ENCODE results near the gene CDS2.

CDS2 gene

DNA sequence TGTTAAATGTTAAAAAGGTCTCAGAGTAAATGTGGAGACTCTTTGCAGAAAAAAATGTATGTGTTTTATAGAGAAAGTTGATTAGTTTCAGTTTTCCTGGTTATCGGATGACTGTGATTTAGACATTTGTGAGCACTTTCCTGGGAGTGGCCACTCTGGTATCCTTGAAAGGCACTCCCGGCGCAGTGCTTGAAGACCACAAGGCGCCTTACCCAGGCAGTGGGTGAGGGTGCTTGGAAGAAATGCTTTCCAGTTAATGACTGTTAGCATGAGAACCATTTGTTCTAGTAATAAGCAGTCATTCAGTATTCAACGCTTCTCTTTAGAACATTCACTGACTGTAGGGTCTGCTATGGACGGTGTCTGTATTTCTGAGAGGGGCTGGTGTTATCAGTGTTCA is 7.2 kb downstream of the CDS2 start:
- peaks cover 85% of the 10 kb centered on the region for H3K79me2 ChIP-seq (ENCODE audit: insufficient read depth, low read length)
- TF ChIP-seq, protein P1, sequence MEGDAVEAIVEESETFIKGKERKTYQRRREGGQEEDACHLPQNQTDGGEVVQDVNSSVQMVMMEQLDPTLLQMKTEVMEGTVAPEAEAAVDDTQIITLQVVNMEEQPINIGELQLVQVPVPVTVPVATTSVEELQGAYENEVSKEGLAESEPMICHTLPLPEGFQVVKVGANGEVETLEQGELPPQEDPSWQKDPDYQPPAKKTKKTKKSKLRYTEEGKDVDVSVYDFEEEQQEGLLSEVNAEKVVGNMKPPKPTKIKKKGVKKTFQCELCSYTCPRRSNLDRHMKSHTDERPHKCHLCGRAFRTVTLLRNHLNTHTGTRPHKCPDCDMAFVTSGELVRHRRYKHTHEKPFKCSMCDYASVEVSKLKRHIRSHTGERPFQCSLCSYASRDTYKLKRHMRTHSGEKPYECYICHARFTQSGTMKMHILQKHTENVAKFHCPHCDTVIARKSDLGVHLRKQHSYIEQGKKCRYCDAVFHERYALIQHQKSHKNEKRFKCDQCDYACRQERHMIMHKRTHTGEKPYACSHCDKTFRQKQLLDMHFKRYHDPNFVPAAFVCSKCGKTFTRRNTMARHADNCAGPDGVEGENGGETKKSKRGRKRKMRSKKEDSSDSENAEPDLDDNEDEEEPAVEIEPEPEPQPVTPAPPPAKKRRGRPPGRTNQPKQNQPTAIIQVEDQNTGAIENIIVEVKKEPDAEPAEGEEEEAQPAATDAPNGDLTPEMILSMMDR (IDR thresholded peaks at IDR 0.05; ENCODE audit: insufficient read depth, low read length, poor library complexity, severe bottlenecking): no peak
- TF ChIP-seq EZH2phosphoT487 (conservative IDR thresholded peaks at IDR 0.05; ENCODE audit: low read length): no peak
- no peak overlapping the region for H3K4me2 ChIP-seq (ENCODE audit: low read depth, low read length, poor library complexity, severe bottlenecking)
- H2AFZ ChIP-seq (ENCODE audit: low read depth, low read length, severe bottlenecking): no peak overlapping the region
- no peaks in the 10 kb centered on the region for H3K36me3 ChIP-seq (ENCODE audit: low read length)
- no peak overlapping the region for H3K27ac ChIP-seq (ENCODE audit: low read depth, low read length)
- no peaks in the 10 kb centered on the region for H4K20me1 ChIP-seq (ENCODE audit: low read depth, low read length)
- H3K27me3 ChIP-seq (ENCODE audit: low read length): no peaks in the 10 kb centered on the region
- no peaks in the 10 kb centered on the region for H3K9me3 ChIP-seq (ENCODE audit: insufficient read depth, low read length)
- H3K9me2 ChIP-seq (replicated peaks; ENCODE audit: insufficient read depth, low read length): no peaks in the 10 kb centered on the region
- no peak overlapping the region for H3K9ac ChIP-seq (ENCODE audit: low read length)
- no peaks in the 10 kb centered on the region for H3F3A ChIP-seq (ENCODE audit: insufficient read depth)
- H3K4me3 ChIP-seq (ENCODE audit: insufficient read depth, low read length, poor library complexity, severe bottlenecking): no peak overlapping the region

DNA sequence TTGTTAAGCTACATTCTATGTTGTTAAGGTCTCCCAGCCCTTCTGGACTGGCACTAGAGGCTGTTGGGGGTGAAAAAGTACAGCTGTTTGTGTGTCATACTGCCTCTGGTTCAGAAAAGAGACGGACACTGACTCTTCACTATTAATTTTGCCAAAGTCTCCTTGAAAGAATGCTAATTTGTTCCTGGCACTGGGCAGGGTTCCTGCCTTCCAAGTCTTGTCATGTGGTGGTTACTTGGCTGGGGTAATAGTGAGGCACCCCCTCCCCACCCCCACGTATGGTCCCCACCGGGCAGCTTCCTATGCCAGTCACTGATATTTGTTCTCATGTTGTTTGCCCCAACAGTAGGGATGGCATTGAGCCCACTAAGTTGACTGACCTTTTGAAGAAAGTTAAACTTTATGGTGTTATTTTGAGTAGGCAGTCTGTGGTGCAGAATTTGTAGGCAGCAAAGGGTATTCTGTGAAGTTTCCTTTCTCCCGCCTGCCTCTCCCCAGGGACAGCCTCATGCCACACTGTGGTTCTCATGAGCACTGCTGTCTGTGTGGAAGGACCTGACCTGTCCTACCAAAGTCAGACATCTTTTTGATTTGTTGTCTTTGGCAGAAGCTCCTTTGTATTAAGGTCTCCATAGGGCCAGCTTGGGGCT is 8.7 kb downstream of the CDS2 start:
- Histone ChIP-seq H3K36me3 (ENCODE audit: low read length) (no peaks in the 10 kb centered on the region), H3K9me3 (ENCODE audit: insufficient read depth, low read length) (no peaks in the 10 kb centered on the region), H3F3A (ENCODE audit: insufficient read depth) (no peaks in the 10 kb centered on the region), H3K27me3 (ENCODE audit: low read length) (no peaks in the 10 kb centered on the region), H3K27ac (ENCODE audit: low read depth, low read length) (no peak overlapping the region), H3K9ac (ENCODE audit: low read length) (no peak overlapping the region), H3K4me2 (ENCODE audit: low read depth, low read length, poor library complexity, severe bottlenecking) (no peak overlapping the region), H3K79me2 (ENCODE audit: insufficient read depth, low read length) (peaks cover 86% of the 10 kb centered on the region), H3K9me2 (replicated peaks; ENCODE audit: insufficient read depth, low read length) (no peaks in the 10 kb centered on the region), H2AFZ (ENCODE audit: low read depth, low read length, severe bottlenecking) (no peak overlapping the region), H3K4me3 (ENCODE audit: insufficient read depth, low read length, poor library complexity, severe bottlenecking) (no peak overlapping the region), H4K20me1 (ENCODE audit: low read depth, low read length) (peaks cover 6% of the 10 kb centered on the region; the same call in 1 of the 2 replicates)
- no peak for TF ChIP-seq EZH2phosphoT487 (conservative IDR thresholded peaks at IDR 0.05; ENCODE audit: low read length)
- TF ChIP-seq, protein P1 (IDR thresholded peaks at IDR 0.05; ENCODE audit: insufficient read depth, low read length, poor library complexity, severe bottlenecking): no peak

DNA sequence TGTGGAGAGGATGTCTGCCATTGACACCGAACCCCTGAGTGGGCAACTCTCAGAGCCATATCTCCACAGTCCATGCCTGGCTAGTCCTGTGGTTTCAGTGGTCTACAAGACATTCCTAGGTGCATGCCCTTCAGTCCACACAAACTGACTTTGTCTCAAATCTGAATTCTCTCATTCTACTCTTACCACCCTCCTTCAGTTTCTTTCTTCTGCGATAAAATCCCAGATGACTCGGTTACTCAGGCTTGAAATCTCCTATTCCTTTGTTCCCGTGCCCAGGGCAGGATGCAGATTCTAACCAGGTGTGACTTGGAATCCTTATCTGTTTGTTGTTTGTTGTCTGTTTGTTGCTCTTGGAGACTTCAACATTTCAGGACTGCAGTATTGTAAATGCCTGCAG is 9.3 kb downstream of the CDS2 start:
- no peaks in the 10 kb centered on the region for H3K9me2 ChIP-seq (replicated peaks; ENCODE audit: insufficient read depth, low read length)
- H3K27ac ChIP-seq (ENCODE audit: low read depth, low read length): no peak overlapping the region
- no peaks in the 10 kb centered on the region for H3K27me3 ChIP-seq (ENCODE audit: low read length)
- no peaks in the 10 kb centered on the region for H3K36me3 ChIP-seq (ENCODE audit: low read length)
- no peak overlapping the region for H3K9ac ChIP-seq (ENCODE audit: low read length)
- H2AFZ ChIP-seq (ENCODE audit: low read depth, low read length, severe bottlenecking): no peak overlapping the region
- H3K4me2 ChIP-seq (ENCODE audit: low read depth, low read length, poor library complexity, severe bottlenecking): no peak overlapping the region
- no peak overlapping the region for H3K4me3 ChIP-seq (ENCODE audit: insufficient read depth, low read length, poor library complexity, severe bottlenecking)
- H4K20me1 ChIP-seq (ENCODE audit: low read depth, low read length): peaks cover 6% of the 10 kb centered on the region; the same call in 1 of the 2 replicates
- no peak for TF ChIP-seq EZH2phosphoT487 (conservative IDR thresholded peaks at IDR 0.05; ENCODE audit: low read length)
- TF ChIP-seq, protein P1 (IDR thresholded peaks at IDR 0.05; ENCODE audit: insufficient read depth, low read length, poor library complexity, severe bottlenecking): no peak
- H3K79me2 ChIP-seq (ENCODE audit: insufficient read depth, low read length): peaks cover 88% of the 10 kb centered on the region
- no peaks in the 10 kb centered on the region for H3F3A ChIP-seq (ENCODE audit: insufficient read depth)
- H3K9me3 ChIP-seq (ENCODE audit: insufficient read depth, low read length): no peaks in the 10 kb centered on the region
